SK-N-MC (cell line): ENCODE results near the gene HSPA8.

Source experiments
- FOXP2 ChIP-seq: optimal IDR thresholded peaks from 2 replicates; pipeline ENCODE3; 2011; ENCODE audit warnings: mild to moderate bottlenecking, moderate library complexity; ENCODE audit not compliant: insufficient read depth; ENCODE audit errors: extremely low read length, control extremely low read depth
- POLR2AphosphoS5 ChIP-seq: IDR thresholded peaks from 2 replicates; pipeline ENCODE4 v1.6.1; 2012; ENCODE audit warnings: mild to moderate bottlenecking, low read depth, low read length, borderline replicate concordance

DNA sequence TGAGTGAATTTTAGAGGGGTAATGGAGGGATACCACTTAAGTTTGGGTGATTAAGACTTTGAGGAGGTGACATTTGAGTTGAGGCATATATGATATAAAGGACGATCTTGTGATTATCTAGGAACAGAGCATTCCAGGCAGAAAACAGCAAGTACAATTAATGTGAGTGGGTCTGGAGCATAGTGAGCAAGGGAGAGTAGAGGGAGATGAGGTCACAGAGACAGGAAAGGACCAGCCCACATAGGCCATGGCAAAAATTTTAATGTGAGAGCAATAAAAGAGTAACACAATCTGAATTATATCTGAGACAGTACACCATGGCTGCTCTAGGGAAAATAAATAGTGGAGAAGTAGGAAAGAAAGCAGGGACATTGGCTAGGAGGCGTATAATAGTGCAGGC, 14.5 kb upstream of the HSPA8 start:
- no peak for TF ChIP-seq POLR2AphosphoS5
- no peak for TF ChIP-seq FOXP2
